C4-2B (cell line): Measurements from ENCODE around the gene DPF3.

Source experiments
- CTCF ChIP-seq: fragments of 450-650 bp; conservative IDR thresholded peaks from 2 replicates; pipeline ENCODE4 v1.5.1; 2017; ENCODE audit warnings: mild to moderate bottlenecking
- ZFX ChIP-seq: fragments of 450-650 bp; IDR thresholded peaks from 2 replicates; pipeline ENCODE4 v1.6.1; 2017

DNA sequence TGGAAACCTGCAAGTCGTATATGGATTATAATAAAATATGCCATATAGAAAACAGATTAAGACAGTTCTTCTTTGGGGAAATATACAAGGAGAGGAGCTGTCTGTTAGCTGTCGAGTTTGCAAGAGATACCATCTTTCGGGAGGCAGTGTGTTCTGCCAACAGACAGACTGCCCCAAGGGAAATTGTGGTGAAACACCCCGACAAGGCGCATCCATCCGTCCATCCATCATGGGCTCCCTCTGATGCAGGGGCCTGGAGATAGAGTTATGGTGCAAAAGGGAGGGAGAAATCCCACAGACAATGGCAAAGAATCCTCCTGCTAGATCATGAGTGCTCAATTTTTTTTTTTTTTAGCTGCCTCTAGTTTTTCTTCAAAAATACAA lies 156.3 kb downstream of the DPF3 start:
- TF ChIP-seq CTCF (no peak), ZFX (no peak)
